Pulmonary artery endothelial cell (primary cell): ENCODE measurements around the gene LRP4. TPM values are rescaled to one million over a fixed set of nuclear protein-coding genes. Genes with fewer than 3 reads are reported as not detected.
"Not testable (repeated sequence)": the region's sequence is repeated elsewhere in the genome, so short reads cannot be mapped to it uniquely, and the experiment has no call there.

Experiments
- DNase-seq: peaks from one replicate; pipeline ENCODE4 v3.0.0-alpha.2; 2011; ENCODE audit warnings: low read depth, low spot score
- total RNA-seq: library from RNA; depleted of rRNA; stranded (reverse); fragments of >200 nt; gene quantifications from 2 replicates; pipeline ENCODE4 v1.2.3, GENCODE V29; 2014

Gene LRP4, protein sequence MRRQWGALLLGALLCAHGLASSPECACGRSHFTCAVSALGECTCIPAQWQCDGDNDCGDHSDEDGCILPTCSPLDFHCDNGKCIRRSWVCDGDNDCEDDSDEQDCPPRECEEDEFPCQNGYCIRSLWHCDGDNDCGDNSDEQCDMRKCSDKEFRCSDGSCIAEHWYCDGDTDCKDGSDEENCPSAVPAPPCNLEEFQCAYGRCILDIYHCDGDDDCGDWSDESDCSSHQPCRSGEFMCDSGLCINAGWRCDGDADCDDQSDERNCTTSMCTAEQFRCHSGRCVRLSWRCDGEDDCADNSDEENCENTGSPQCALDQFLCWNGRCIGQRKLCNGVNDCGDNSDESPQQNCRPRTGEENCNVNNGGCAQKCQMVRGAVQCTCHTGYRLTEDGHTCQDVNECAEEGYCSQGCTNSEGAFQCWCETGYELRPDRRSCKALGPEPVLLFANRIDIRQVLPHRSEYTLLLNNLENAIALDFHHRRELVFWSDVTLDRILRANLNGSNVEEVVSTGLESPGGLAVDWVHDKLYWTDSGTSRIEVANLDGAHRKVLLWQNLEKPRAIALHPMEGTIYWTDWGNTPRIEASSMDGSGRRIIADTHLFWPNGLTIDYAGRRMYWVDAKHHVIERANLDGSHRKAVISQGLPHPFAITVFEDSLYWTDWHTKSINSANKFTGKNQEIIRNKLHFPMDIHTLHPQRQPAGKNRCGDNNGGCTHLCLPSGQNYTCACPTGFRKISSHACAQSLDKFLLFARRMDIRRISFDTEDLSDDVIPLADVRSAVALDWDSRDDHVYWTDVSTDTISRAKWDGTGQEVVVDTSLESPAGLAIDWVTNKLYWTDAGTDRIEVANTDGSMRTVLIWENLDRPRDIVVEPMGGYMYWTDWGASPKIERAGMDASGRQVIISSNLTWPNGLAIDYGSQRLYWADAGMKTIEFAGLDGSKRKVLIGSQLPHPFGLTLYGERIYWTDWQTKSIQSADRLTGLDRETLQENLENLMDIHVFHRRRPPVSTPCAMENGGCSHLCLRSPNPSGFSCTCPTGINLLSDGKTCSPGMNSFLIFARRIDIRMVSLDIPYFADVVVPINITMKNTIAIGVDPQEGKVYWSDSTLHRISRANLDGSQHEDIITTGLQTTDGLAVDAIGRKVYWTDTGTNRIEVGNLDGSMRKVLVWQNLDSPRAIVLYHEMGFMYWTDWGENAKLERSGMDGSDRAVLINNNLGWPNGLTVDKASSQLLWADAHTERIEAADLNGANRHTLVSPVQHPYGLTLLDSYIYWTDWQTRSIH (N-terminal part only)
- 0.53 and 1.9 TPM in 2 replicates for total RNA-seq

DNA sequence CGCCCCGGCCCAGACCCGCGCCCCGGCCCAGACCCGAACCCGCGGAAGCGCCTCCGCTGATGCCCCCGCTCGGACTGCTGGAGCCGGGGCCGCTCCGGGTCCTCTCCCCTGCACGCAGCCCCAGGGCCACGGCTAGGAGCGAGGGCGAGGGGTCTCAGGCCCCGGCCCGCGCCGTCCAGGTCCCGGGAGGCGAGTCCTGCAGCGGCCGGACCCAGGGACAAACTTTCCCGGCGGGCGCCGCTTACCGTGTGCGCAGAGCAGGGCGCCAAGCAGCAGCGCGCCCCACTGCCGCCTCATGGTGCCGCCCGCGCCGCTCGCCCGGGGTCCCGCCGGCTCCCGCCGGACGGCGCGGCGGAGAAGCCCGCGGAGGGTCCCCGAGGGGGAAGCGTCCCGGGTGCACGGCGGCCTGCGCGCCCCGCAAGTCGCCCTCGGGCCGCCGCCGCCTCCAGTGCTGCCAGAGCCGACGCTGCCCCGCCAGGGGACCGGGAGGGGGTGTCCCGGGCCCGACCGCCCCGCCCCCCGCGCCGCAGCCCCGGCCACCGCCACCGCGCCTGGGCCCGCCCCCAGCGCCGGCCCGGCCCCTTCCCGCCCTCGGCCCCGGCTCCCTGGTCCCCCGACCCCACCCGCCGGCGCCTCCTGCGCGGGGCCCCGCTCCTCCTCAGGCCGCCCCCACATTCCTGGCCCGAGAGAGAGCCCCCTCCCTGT lies at the start of gene LRP4:
Gene LRP4, minus strand, starts transcription at position 468 of the 705 bp plus-strand sequence. Its CDS starts 171 bp downstream, at position 297.
- no peak for DNase-seq

DNA sequence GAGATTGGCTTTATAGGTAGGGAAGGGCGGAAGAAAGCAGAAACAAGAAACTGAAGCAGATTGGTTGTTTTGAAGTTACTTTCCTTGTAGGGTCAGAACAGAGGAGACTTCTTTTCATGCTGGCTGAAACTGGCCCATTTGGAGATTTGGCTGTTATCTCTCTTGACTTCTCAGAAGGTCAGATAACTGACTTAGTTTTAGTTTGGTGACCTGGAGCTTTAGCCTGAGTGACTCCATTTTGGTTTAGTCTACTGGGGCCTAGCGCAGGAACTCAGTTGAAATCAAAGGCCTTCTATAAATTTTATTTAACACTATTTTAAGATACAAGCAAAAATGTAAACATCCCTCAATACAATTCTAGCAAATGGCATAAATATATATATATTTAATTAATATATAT lies 49.6 kb upstream of the LRP4 start:
- no peak for DNase-seq

DNA sequence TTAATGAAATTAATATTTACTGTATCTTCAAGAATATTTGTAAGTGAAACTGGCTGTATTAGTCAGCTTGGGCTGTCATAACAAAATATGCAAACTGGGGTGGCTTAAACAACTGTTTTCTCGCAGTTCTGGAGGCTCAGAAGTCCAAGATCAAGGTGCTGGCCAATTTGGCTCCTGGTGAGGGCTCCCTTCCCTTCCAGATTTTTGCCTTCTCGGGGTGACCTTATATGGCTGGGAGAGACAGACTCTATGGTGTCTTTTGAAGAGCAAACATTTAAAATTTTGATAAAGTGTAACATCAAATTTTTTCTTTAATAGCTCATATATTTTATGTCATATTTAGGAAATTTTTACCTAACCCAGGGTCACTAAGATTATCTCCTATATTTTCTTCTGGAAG lies 48.4 kb upstream of the LRP4 start:
- no peak for DNase-seq

DNA sequence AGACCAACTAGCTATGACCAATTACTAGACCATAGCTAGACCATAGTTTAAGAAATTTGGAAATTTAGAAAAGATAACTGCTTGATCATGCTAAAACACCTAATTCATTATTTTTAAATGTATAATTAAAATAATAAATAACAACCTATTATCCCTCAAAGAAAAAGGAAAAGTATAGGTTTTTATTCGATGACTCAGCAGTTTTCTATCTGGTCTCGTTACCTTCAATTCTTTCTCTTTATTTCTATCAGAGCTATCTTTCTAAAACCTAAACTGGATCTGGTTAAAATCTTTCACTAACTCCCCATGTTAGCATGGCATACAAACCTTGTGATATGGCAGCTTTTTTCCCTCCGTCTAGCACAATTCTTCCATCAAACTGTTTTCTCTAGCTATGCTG lies 45.5 kb upstream of the LRP4 start:
- no peak for DNase-seq

DNA sequence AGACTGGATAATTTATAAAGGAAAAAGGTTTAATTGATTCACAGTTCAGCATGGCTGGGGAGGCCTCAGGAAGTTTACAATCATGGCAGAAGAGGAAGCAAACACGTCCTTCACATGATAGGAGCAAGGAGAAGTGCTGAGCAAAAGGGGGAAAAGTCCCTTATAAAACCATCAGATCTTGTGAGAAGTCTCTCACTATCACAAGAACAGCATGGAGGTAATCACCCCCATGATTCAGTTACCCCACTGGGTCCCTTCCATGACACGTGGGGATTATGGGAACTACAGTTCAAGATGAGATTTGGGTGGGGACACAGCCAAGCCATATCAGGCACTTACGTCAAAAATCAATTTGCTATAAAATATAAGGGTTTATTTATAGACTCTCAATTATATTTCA lies 43.5 kb upstream of the LRP4 start:
- DNase-seq: not testable (repeated sequence)

DNA sequence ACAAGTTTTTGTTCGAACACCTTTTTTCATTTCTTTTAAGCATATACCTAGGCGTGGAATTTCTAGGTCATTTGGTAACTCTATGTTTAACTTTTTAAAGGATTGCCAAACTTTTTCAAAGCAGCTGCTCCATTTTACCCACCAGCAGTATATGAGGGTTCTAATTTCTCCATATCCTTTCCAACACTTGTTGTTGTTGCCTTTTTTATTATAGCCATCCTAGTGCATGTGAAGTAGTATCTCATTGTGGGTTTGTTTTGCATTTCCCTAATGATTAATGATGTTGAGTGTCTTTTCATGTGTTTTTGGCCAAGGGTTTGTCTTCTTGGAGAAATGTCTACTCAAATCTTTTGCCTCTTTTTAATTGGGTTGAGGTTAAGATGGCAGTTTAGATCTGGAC lies 42.7 kb upstream of the LRP4 start:
- DNase-seq: no peak

DNA sequence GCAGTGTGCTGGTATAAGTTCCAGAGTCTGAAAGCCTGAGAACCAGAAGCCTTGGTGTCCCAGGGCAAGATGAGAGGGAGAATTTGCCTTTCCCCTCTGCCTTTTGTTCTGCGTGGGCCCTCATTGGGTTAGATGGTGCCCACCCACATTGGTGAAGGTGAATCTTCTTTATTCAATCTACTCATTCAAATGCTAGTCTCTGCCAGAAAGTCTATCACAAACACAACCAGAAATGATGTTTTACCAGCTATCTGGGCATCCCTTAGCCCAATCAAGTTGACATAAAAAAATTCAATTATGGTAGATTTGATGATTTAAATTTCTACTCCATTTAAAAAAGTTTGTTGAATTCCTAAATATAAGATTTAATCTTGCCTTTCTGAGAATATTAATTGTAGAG lies 40.4 kb upstream of the LRP4 start:
- no peak for DNase-seq

DNA sequence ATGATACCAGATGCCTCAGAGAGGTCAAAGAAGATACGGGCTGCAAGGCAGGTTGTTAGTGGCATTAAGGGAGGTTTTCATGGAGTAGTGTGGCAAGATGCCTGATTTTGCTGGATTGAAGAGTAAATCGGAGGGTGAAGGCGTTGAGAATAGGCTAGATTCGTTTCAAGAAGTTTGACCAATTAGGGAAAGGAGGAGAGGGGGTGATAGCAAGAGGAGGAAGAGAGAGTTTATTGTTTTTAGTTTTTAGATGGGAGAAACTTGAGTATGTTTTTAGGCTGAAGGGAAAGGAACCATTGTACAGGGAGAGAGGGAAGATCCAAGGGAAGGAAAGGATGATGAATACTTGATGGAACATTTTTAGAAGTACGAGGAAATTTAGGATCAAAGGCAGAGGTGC lies 34.7 kb upstream of the LRP4 start:
- no peak for DNase-seq

DNA sequence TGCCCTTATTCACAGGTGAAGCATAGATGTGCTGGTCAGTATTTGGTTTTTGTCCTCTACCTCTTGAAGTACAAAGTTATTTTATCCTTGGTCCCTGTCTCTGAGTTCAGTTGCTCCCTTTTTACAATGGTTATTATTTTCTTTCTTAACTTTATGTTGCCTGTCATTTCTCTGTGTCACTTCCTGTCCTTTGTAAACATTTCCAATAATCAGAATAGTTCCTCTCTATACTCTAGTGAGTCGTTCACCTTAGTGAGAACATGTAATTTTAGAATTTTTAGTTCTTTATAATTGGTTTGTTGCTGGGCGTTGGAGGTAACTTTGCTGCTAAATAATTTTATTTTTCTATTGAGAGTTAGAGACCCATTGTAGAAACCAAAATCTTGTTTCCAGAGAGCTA lies 34.2 kb upstream of the LRP4 start:
- DNase-seq: no peak

DNA sequence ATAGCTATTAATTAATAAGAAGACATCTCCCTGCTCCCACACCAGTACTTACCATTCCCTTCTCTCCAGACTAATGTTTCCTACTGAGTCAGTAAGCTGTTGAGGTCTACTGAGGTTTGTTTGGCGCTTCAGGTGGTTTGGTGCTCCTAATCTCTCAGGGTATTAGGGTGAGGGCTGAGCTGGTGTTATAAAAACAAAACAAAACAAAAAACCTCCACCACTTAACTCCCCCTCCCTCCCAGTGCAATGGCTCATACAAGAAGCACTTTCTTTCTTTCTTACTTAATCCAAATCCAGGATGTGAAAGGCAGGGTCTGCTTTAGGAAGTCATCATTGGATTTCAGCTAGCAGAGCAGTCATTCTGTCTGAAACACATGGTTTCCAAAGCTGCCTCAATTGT lies 33.5 kb upstream of the LRP4 start:
- DNase-seq: no peak

DNA sequence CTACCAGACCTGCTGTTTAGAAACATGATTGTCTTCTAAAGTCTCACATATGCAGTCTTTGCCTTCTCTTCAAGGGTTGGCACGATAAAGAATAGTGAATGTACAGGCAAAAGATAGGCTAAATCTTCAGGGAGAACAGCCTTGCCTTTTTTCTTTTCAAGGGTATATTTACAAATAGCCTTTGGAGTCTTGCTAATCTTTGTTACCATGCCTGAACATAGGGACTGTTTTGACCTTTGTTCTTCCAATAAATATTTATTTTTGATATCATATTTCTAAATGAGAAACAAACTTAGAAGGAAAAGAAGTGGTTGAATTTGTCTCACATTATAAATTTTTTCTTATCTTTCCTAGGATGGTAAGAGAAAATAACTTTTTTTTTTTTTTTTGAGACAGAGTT lies 30.9 kb upstream of the LRP4 start:
- DNase-seq: no peak

DNA sequence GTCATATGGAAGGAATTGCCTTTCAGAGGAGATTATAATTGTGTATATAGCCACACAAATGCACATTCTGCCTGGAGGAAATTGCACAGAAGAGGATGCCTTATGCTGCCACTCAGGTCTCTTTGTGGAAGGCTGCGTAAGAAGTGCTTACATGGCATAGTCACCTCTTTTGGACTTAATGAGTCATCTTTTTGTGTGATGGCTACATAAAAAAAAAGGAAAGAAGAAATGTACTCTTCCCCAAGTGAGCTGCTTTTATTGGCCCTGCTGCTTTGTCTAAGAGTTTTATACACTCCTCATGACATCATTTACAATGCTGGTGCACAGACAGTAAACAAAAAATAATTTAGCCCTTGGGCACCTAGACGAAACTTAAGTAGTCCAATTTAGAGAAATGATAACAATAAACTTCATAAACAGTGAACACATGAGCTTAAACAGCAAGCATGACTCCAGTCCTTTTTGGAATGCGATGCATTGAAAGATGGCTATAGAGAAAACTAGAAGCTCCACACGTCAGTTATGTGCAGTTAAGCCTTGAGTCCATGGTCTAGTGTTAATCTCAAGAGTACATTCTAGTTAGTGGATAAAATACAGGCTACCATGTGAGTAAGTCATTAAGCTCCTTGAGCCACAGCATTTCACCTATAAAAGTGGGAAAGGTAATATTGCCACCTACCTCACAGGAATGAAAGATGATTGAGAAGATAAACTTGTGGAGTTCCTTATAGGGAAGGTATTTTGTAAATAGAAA lies 30.2 kb upstream of the LRP4 start:
- no peak for DNase-seq

DNA sequence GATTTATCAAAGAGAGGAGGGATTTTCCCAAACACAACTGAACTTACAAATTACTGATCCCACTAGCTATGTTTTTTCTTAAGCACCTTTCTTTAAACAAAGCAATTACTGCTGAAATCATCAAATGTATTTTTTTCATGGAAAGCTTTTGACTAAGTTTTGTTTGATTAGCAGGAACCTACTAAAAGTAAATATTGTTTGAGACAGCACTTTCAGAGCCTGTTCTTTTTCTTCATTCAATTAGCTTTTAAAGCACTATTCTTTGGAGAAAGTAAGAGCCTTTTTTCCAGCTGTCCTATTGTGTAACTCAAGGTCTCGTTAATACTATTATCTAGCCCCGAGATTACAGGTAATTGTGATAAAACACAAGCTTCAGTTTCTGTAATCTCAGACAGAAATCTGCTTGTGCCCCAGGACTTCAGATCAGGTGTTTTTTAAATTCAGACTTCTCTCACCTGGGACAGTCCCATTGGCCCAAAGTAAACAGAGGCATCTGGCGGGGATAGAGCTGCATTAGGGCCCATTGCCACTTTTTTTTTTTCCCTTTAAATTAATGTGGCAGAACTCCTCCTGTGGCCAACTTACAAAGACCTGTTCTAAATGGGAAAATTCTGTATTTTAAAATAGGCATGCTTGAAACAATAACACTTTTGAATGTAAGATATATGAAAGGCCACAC lies 29.2 kb upstream of the LRP4 start:
- no peak for DNase-seq

DNA sequence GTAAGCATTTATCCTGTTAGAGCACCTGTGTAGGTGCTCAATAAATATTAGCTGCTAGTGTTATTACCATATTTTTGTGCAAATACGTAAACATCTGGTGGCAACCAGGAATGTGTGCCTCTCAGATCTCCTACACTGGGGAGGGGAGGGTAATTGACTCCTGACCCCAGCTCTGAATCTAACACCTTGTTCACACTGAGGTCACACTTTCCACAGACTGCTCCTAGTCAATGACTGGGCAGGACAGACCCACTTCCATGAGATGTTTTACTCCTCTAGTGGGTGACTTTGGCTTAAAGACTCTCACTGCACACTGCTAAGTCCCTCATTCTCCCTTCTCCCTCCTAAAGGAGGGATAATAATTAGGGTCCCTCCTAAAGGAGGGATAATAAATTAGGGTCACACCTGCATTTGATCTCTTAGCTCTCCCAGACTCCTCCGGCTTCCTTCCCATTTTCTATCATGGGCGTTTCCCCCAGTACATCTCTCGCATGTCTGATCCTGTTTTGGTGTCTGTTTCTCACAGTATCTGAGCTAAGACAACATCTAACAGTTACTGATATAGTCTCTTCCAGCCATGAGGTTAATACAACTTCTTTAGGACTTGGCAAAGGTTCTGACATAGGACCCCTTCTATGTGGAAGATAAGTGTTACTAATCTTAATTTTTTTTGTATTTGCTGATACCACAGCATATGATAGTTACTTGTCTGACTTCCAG lies 26.2 kb upstream of the LRP4 start:
- no peak for DNase-seq

DNA sequence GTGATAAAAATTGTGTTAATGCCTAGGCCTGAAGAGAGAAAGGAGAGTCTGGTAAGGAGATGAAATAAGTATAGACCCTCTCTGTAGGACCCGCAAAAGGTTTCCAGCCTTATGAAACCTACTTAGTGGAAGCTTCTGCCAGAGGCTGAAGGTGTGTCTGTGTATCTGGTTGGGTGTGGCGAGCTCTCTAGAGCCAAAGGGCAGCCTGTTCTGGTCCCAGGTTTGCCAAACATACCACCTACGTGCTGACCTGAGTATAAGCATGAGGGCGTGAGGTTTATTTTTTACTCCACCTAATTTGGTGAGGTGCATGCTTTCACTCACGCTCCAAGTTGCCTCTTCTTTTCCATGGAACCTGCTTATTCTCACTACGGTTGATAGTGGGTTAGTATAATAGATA lies 23.8 kb upstream of the LRP4 start:
- no peak for DNase-seq

DNA sequence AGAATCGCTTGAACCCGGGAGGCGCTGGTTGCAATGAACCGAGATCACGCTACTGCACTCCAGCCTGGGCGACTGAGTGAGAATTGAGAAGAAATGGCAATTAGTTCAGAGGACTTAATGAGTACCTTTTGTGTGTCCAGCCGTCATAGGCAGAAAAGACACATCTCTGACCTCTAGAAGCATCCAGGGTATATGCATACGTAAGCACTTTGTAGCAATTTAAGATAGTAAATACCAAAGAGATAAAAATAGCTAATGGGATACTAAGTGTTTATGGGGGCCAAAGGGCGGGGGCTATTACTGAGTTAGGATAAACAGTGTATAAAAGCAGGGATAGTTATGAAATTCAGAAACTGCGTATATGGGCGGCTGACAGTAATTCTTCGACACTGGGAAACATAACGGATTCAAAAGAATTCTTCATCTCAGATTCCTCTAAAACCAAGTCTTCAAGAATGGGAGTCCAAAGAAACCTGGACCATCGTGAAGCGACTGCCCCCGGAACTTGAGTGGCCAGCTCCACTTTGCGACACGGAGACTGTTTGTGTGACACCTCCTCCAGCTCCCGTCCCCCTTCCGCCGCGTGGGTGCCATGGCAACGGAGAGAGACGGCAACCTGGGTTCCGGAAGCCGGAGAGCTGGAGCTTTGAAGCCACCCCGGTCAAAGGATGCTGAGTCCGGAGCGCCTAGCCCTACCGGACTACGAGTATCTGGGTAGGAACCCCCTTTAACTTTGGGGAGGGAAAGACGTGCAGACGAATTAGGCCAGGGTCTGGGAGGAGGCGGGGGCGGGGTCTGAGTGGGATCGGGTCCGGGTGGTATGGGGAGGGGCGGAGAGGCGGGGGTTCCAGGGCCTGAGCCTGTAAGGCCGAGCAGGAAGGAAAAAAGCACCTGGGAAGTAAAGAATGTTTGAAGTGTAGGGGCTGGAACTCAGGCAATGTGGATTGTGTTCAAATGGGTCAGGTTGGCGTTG lies 18.1 kb upstream of the LRP4 start, which contains the start of gene CSTPP1:
Gene CSTPP1, plus strand, starts transcription at position 624 of the 973 bp plus-strand sequence. Its CDS starts 45 bp downstream, at position 669.
- peak; percentile 71 for DNase-seq

DNA sequence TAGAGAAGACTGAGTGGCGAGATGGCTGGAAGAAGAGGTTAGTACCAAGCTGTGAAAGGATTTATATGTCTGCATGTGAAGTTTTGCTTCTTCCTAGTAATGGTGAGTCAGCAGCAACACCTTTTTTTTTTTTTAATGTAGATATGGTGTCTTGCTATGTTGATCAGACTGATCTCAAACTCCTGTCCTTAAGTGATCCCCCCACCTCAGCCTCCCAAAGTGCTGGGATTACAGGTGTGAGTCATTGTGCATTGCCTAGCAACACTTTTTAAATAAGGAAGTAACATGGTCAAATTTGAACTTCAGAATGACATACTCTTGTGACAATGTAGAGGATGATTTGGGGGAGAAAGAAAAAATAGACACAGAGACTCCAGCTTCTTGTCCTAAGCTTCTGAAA lies 11.7 kb upstream of the LRP4 start:
- no peak for DNase-seq

DNA sequence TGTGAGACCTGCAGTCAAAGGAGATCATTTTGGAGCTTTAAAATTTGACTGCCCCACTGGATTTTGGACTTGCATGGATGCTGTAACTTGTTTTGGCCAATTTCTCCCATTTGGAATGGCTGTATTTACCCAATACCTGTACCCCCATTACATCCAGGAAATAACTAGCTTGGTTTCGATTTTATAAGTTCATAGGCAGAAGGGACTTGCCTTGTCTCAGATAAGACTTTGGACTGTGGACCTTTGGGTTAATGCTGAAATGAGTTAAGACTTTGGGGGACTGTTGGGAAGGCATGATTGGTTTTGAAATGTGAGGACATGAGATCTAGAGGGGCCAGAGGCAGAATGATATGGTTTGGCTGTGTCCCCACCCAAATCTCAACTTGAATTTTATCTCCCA lies 10.4 kb upstream of the LRP4 start:
- not testable (repeated sequence) for DNase-seq
